Activated T-helper 17 cell treated with anti-CD3 and anti-CD28 coated beads, Interleukin-2, amount 50 U/mL, for 72 hours (primary cell): ENCODE data around the gene SLC48A1. TPM values are rescaled to one million over a fixed set of nuclear protein-coding genes. Genes with fewer than 3 reads are reported as not detected.
"Not testable (repeated sequence)": the region's sequence is repeated elsewhere in the genome, so short reads cannot be mapped to it uniquely, and the experiment has no call there.

Source experiments
- ATAC-seq: fragments of 150-1000 bp; cut with Tn5 transposase; replicated peaks from 2 replicates; pipeline ENCODE4 v1.10.0; 2021; ENCODE audit warnings: mild to moderate bottlenecking, moderate library complexity
- H3K27ac Mint-ChIP-seq: one replicate; pipeline ENCODE4 v1.8.0; 2022; ENCODE audit warnings: mixed read lengths
- H3K27me3 Mint-ChIP-seq: one replicate; pipeline ENCODE4 v1.8.0; 2022; ENCODE audit warnings: mixed read lengths
- H3K36me3 Mint-ChIP-seq: one replicate; pipeline ENCODE4 v1.8.0; 2022; ENCODE audit warnings: low read depth, mild to moderate bottlenecking, mixed read lengths
- H3K4me1 Mint-ChIP-seq: one replicate; pipeline ENCODE4 v1.8.0; 2022; ENCODE audit warnings: mixed read lengths
- H3K4me3 Mint-ChIP-seq: one replicate; pipeline ENCODE4 v1.8.0; 2022; ENCODE audit warnings: mild to moderate bottlenecking, mixed read lengths
- H3K9me3 Mint-ChIP-seq: one replicate; pipeline ENCODE4 v1.8.0; 2022; ENCODE audit warnings: mixed read lengths
- total RNA-seq, 2 donors: library from RNA; stranded (reverse); gene quantifications; one replicate each; pipeline ENCODE4 v1.2.3, GENCODE V29; 2022

Gene SLC48A1
- total RNA-seq, 2 donors from 2014 or later, result 6.7 to 8.2 TPM

GRCh38 chr12:47808574-47809365 lies 35.7 kb downstream of the SLC48A1 start:
- Mint-ChIP-seq H3K27ac (peak overlapping the region; percentile 97), H3K36me3 (peaks cover 100% of the 10 kb centered on the region), H3K4me3 (peak overlapping the region; percentile 97), H3K27me3 (no peaks in the 10 kb centered on the region), H3K9me3 (no peaks in the 10 kb centered on the region), H3K4me1 (peaks cover 56% of the 10 kb centered on the region)
- peak; percentile 52 for ATAC-seq

- peaks cover 100% of the 10 kb centered on the region for H3K36me3 Mint-ChIP-seq
- not testable (repeated sequence) for H3K27me3 Mint-ChIP-seq, H3K9me3 Mint-ChIP-seq, ATAC-seq
- peaks cover 54% of the 10 kb centered on the region for H3K4me1 Mint-ChIP-seq
- H3K27ac Mint-ChIP-seq, result peak overlapping the region; percentile 97
- H3K4me3 Mint-ChIP-seq, result peak overlapping the region; percentile 97
Measured at GRCh38 chr12:47809518-47809917, 36.5 kb downstream of the SLC48A1 start.

- Mint-ChIP-seq H3K27ac (peak overlapping the region; percentile 97), H3K9me3 (no peaks in the 10 kb centered on the region), H3K4me1 (peaks cover 42% of the 10 kb centered on the region), H3K36me3 (peaks cover 100% of the 10 kb centered on the region), H3K27me3 (no peaks in the 10 kb centered on the region), H3K4me3 (peak overlapping the region; percentile 97)
- ATAC-seq, result no peak
Measured at GRCh38 chr12:47811072-47811396, 38.0 kb downstream of the SLC48A1 start.

- Mint-ChIP-seq H3K27ac (peak overlapping the region; percentile 97), H3K27me3 (no peaks in the 10 kb centered on the region), H3K36me3 (peaks cover 100% of the 10 kb centered on the region), H3K9me3 (no peaks in the 10 kb centered on the region), H3K4me1 (peaks cover 46% of the 10 kb centered on the region), H3K4me3 (peak overlapping the region; percentile 97)
- ATAC-seq, result no peak
Measured at GRCh38 chr12:47811581-47812484, 38.8 kb downstream of the SLC48A1 start.

- H3K4me3 Mint-ChIP-seq, result peak overlapping the region; percentile 97
- peak overlapping the region; percentile 97 for H3K27ac Mint-ChIP-seq
- H3K27me3 Mint-ChIP-seq, result no peaks in the 10 kb centered on the region
- H3K36me3 Mint-ChIP-seq, result peaks cover 100% of the 10 kb centered on the region
- ATAC-seq, result peak; percentile 57
- H3K9me3 Mint-ChIP-seq, result no peaks in the 10 kb centered on the region
- H3K4me1 Mint-ChIP-seq, result peaks cover 35% of the 10 kb centered on the region
Measured at GRCh38 chr12:47812797-47813510, 39.9 kb downstream of the SLC48A1 start.

- peaks cover 32% of the 10 kb centered on the region for H3K4me1 Mint-ChIP-seq
Measured at GRCh38 chr12:47813511-47814196, 40.6 kb downstream of the SLC48A1 start.

GRCh38 chr12:47814539-47815170 lies 41.6 kb downstream of the SLC48A1 start:
- H3K4me3 Mint-ChIP-seq, result peak overlapping the region; percentile 97
- no peaks in the 10 kb centered on the region for H3K9me3 Mint-ChIP-seq
- peak; percentile 57 for ATAC-seq
- H3K27ac Mint-ChIP-seq, result peak overlapping the region; percentile 97
- no peaks in the 10 kb centered on the region for H3K27me3 Mint-ChIP-seq
- H3K36me3 Mint-ChIP-seq, result peaks cover 95% of the 10 kb centered on the region
- peaks cover 26% of the 10 kb centered on the region for H3K4me1 Mint-ChIP-seq

More at GRCh38 chr12:47813511-47814196, 40.6 kb downstream of the SLC48A1 start:
- peaks cover 100% of the 10 kb centered on the region for H3K36me3 Mint-ChIP-seq
- H3K27ac Mint-ChIP-seq, result peak overlapping the region; percentile 97
- no peaks in the 10 kb centered on the region for H3K9me3 Mint-ChIP-seq
- H3K4me3 Mint-ChIP-seq, result peak overlapping the region; percentile 97
- ATAC-seq, result peak; percentile 2
- H3K27me3 Mint-ChIP-seq, result no peaks in the 10 kb centered on the region

GRCh38 chr12:47815447-47815846 lies 42.4 kb downstream of the SLC48A1 start:
- Mint-ChIP-seq H3K27ac (peak overlapping the region; percentile 97), H3K36me3 (peaks cover 93% of the 10 kb centered on the region), H3K4me1 (peaks cover 23% of the 10 kb centered on the region), H3K4me3 (peak overlapping the region; percentile 97)
- H3K9me3 Mint-ChIP-seq, ATAC-seq, H3K27me3 Mint-ChIP-seq: not testable (repeated sequence)

GRCh38 chr12:47816403-47817271 lies 43.6 kb downstream of the SLC48A1 start:
- Mint-ChIP-seq H3K4me1 (peaks cover 18% of the 10 kb centered on the region), H3K36me3 (peaks cover 92% of the 10 kb centered on the region)

GRCh38 chr12:47817272-47818006 lies 44.4 kb downstream of the SLC48A1 start:
- Mint-ChIP-seq H3K27ac (peak overlapping the region; percentile 97), H3K27me3 (no peaks in the 10 kb centered on the region), H3K4me3 (peak overlapping the region; percentile 97), H3K9me3 (no peaks in the 10 kb centered on the region), H3K36me3 (peaks cover 84% of the 10 kb centered on the region), H3K4me1 (peaks cover 25% of the 10 kb centered on the region)
- no peak for ATAC-seq

More at GRCh38 chr12:47816403-47817271, 43.6 kb downstream of the SLC48A1 start:
- Mint-ChIP-seq H3K27ac (peak overlapping the region; percentile 97), H3K27me3 (no peaks in the 10 kb centered on the region), H3K4me3 (peak overlapping the region; percentile 97), H3K9me3 (no peaks in the 10 kb centered on the region)
- no peak for ATAC-seq

GRCh38 chr12:47818007-47818376 lies 45.0 kb downstream of the SLC48A1 start:
- no peak for ATAC-seq
- Mint-ChIP-seq H3K4me3 (peak overlapping the region; percentile 97), H3K27ac (peak overlapping the region; percentile 97), H3K36me3 (peaks cover 78% of the 10 kb centered on the region), H3K9me3 (no peaks in the 10 kb centered on the region), H3K4me1 (peaks cover 28% of the 10 kb centered on the region), H3K27me3 (no peaks in the 10 kb centered on the region)

- peak; percentile 30 for ATAC-seq
- Mint-ChIP-seq H3K4me3 (peak overlapping the region; percentile 97), H3K36me3 (peaks cover 72% of the 10 kb centered on the region), H3K27me3 (no peaks in the 10 kb centered on the region), H3K9me3 (no peaks in the 10 kb centered on the region), H3K27ac (peak overlapping the region; percentile 97), H3K4me1 (peaks cover 29% of the 10 kb centered on the region)
Measured at GRCh38 chr12:47818467-47819137, 45.6 kb downstream of the SLC48A1 start.
